HFFc6 (cell line): ENCODE data around the gene CAMK2N2. TPM values are rescaled to one million over a fixed set of nuclear protein-coding genes. Genes with fewer than 3 reads are reported as not detected.

Experiments
- DNase-seq: peaks from one replicate; pipeline ENCODE4 v3.0.0-alpha.2; 2018
- H3K27ac Mint-ChIP-seq: 2 replicates; pipeline ENCODE4 v1.8.0; 2020; ENCODE audit warnings: mild to moderate bottlenecking, mixed read lengths
- H3K27me3 Mint-ChIP-seq: 2 replicates; pipeline ENCODE4 v1.8.0; 2021; ENCODE audit warnings: mild to moderate bottlenecking, moderate library complexity, mixed read lengths; ENCODE audit not compliant: insufficient read depth
- H3K36me3 Mint-ChIP-seq: 2 replicates; pipeline ENCODE4 v1.8.0; 2021; ENCODE audit warnings: low read depth, mixed read lengths
- H3K4me1 Mint-ChIP-seq: 2 replicates; pipeline ENCODE4 v1.8.0; 2020; ENCODE audit warnings: low read depth, mixed read lengths
- H3K4me3 Mint-ChIP-seq: 2 replicates; pipeline ENCODE4 v1.8.0; 2020; ENCODE audit warnings: mild to moderate bottlenecking, moderate library complexity, mixed read lengths
- H3K9me3 Mint-ChIP-seq: 2 replicates; pipeline ENCODE4 v1.8.0; 2020; ENCODE audit warnings: mild to moderate bottlenecking, mixed read lengths
- CTCF ChIP-seq: fragments of 200-600 bp; sonication (generic); IDR thresholded peaks from 2 replicates; pipeline ENCODE4 v1.5.0; 2021; ENCODE audit warnings: antibody characterized with exemption, mild to moderate bottlenecking
- total RNA-seq, 6 experiments: library from RNA; stranded (reverse); fragmentation: NEBNext Ultra II Directional; extraction: Animal tissue kit (Norgen Biotek cat#: 25700); gene quantifications; 2 replicates in 1 of 6; 3 replicates in 5 of 6; pipeline ENCODE4 v1.2.3, GENCODE V29; 2021

CAMK2N2 gene
- total RNA-seq, 6 experiments from 2014 or later, result 2.7 to 6.0 (median 3.4) TPM

- Mint-ChIP-seq H3K9me3 (no peaks in the 10 kb centered on the region), H3K4me3 (no peak overlapping the region), H3K27ac (no peak overlapping the region), H3K36me3 (no peaks in the 10 kb centered on the region), H3K4me1 (no peaks in the 10 kb centered on the region), H3K27me3 (peaks cover 21% of the 10 kb centered on the region)
- DNase-seq, result no peak
- TF ChIP-seq CTCF, result no peak
Measured at GRCh38 chr3:184291738-184292445, 30.5 kb upstream of the CAMK2N2 start.

DNA sequence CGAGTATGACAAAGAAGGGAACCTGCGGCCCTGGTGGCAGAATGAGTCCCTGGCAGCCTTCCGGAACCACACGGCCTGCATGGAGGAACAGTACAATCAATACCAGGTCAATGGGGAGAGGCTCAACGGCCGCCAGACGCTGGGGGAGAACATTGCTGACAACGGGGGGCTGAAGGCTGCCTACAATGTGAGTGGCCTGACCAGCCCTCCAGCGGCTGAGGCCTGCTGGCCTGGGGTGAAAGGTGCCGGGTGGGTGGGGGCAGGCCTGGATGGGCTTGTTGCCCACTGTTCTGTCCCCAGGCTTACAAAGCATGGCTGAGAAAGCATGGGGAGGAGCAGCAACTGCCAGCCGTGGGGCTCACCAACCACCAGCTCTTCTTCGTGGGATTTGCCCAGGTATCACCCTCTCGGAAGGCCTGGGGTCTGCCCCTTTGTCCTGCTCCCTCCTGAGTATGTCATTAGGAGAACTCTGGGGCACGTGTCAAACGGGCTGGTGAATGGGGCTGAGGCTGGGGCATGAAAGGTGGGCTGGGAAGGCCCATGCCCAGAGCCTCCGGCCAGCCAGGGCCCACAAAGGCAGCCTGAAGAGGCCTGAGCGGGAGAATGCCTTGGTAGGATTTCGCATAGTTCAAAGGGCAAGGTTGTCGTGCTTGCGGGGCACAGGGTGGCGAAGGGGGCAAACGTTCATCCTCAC, 29.8 kb upstream of the CAMK2N2 start:
- no peak for TF ChIP-seq CTCF
- no peak overlapping the region for H3K4me3 Mint-ChIP-seq
- H3K27me3 Mint-ChIP-seq, result peaks cover 28% of the 10 kb centered on the region
- H3K36me3 Mint-ChIP-seq, result no peaks in the 10 kb centered on the region
- H3K4me1 Mint-ChIP-seq, result no peaks in the 10 kb centered on the region
- H3K9me3 Mint-ChIP-seq, result no peaks in the 10 kb centered on the region
- DNase-seq, result no peak
- H3K27ac Mint-ChIP-seq, result no peak overlapping the region

DNA sequence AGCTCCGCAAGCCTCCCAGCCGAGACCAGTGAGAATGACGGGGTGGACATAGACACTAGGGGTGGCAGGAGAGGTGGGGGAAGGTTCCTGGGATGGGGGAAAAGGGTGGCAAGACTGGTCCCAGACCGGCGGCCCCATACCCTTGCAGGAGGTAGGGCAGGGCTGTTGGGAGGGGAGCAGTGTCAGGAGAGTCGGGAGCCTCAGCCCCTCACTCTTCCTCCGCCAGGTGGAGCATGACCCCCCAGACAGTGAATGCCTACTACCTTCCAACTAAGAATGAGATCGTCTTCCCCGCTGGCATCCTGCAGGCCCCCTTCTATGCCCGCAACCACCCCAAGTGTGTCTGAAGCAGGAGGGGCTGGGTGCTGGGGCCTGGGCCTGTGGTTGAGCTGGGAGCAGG, 29.0 kb upstream of the CAMK2N2 start:
- Mint-ChIP-seq H3K27ac (no peak overlapping the region), H3K36me3 (no peaks in the 10 kb centered on the region), H3K27me3 (peaks cover 31% of the 10 kb centered on the region), H3K4me3 (no peak overlapping the region), H3K4me1 (no peaks in the 10 kb centered on the region), H3K9me3 (no peaks in the 10 kb centered on the region)
- no peak for TF ChIP-seq CTCF
- no peak for DNase-seq

DNA sequence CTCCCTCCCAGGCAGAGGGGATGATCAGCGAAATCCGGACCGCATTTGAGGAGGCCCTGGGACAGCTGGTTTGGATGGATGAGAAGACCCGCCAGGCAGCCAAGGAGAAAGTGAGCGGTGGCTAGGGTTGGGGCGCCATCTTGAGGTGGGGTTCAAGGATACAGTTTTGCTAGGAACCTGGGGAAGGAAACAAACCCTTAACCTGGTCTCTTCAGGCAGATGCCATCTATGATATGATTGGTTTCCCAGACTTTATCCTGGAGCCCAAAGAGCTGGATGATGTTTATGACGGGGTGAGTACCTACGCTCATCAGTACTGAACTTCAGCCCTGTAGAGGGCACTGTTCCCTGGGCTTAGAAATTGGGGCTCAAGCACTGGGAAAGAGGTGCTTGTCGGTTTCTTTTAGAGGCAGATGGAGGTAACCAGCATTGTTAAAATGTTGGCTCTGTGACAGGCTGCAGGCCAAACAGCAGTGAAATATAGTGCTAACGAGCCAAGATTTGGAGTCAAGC, 28.1 kb upstream of the CAMK2N2 start:
- Mint-ChIP-seq H3K36me3 (no peaks in the 10 kb centered on the region), H3K27ac (no peak overlapping the region), H3K4me3 (no peak overlapping the region), H3K27me3 (peaks cover 29% of the 10 kb centered on the region), H3K4me1 (no peaks in the 10 kb centered on the region), H3K9me3 (no peaks in the 10 kb centered on the region)
- peak; percentile 27 for DNase-seq
- peak; percentile 85 for TF ChIP-seq CTCF

GRCh38 chr3:184284696-184285095, 23.3 kb upstream of the CAMK2N2 start:
- H3K27me3 Mint-ChIP-seq, result peaks cover 42% of the 10 kb centered on the region
- peak; percentile 70 for TF ChIP-seq CTCF
- no peaks in the 10 kb centered on the region for H3K4me1 Mint-ChIP-seq
- DNase-seq, result peak; percentile 78
- no peak overlapping the region for H3K27ac Mint-ChIP-seq
- H3K4me3 Mint-ChIP-seq, result no peak overlapping the region
- H3K9me3 Mint-ChIP-seq, result no peaks in the 10 kb centered on the region
- no peaks in the 10 kb centered on the region for H3K36me3 Mint-ChIP-seq
